ENCODE results near the gene RRAS2. TPM values are rescaled to one million over a fixed set of nuclear protein-coding genes. Genes with fewer than 3 reads are reported as not detected.

RRAS2 gene
- total RNA-seq, 3 donors from 2014 or later (not counting 1 experiment from before 2014, with no cell fraction given) = 62.1 to 86.7 (median 69.6) TPM

DNA sequence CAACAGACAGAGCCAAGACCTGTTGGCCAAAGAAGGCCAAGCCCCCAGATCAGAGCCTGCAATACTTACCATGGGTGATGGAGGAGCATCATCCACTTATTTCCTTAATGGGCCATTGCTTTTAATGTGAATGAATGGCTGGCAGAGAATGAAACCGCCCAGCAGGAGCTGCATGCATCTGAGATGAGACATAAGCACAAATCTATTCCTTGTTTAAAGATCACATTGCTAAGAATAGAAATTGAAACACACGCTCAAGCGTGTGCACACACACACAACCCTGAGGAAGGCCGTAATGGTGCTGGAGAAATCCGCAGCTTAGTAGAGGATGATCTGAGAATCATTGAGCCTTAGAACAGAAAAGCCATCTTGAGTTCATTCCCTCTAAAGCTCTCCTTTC, 5.3 kb upstream of the RRAS2 start:
- Mint-ChIP-seq H3K36me3 (no peaks in the 10 kb centered on the region), H3K27ac (no peak overlapping the region), H3K27me3 (ENCODE audit: low read depth in 2 of 2) (no peaks in the 10 kb centered on the region), H3K4me3 (no peak overlapping the region), H3K4me1 (peaks cover 11% of the 10 kb centered on the region in 2 donors), H3K9me3 (no peaks in the 10 kb centered on the region)
- ATAC-seq = no peak
- H3K27ac ChIP-seq (ENCODE audit: low read length) = no peak overlapping the region
- no peaks in the 10 kb centered on the region for H3K9me3 ChIP-seq (ENCODE audit: control insufficient read depth, insufficient read depth, low read length)
- DNase-seq = no peak
- no peak overlapping the region for H3K4me3 ChIP-seq (ENCODE audit: low read length)
- H3K4me1 ChIP-seq (ENCODE audit: control insufficient read depth, insufficient read depth, low read length) = peaks cover 3% of the 10 kb centered on the region
- intact Hi-C loops (cut with micrococcal nuclease) = no loop called here
- no peaks in the 10 kb centered on the region for H3K27me3 ChIP-seq (ENCODE audit: control insufficient read depth, insufficient read depth, low read length)
- TF ChIP-seq, protein P1, sequence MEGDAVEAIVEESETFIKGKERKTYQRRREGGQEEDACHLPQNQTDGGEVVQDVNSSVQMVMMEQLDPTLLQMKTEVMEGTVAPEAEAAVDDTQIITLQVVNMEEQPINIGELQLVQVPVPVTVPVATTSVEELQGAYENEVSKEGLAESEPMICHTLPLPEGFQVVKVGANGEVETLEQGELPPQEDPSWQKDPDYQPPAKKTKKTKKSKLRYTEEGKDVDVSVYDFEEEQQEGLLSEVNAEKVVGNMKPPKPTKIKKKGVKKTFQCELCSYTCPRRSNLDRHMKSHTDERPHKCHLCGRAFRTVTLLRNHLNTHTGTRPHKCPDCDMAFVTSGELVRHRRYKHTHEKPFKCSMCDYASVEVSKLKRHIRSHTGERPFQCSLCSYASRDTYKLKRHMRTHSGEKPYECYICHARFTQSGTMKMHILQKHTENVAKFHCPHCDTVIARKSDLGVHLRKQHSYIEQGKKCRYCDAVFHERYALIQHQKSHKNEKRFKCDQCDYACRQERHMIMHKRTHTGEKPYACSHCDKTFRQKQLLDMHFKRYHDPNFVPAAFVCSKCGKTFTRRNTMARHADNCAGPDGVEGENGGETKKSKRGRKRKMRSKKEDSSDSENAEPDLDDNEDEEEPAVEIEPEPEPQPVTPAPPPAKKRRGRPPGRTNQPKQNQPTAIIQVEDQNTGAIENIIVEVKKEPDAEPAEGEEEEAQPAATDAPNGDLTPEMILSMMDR (IDR thresholded peaks at IDR 0.05) = no peak
- WGBS (ENCODE audit: insufficient coverage) = 100% methylated on average over 5 of the region's 5 CpGs
- no peaks in the 10 kb centered on the region for H3K36me3 ChIP-seq (ENCODE audit: control insufficient read depth, insufficient read depth, low read length)

DNA sequence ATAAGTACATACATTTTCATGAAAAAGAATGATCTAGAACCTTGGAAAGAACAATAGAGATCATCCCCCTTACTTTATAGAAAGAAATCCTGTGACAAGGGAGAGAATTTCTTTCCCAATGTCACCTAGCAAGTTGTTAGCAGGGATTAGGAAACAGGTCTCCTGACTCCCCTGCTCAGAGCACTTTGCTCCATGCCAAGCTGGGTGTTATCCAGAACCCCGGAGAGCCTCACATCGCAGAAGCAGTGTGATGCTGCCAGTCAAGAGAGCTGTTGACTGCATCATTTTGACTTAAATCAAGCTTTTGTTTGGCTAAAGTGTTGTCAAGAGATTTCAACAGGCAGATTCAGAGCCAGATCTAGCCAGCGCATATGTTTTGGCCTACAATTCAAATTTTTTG, 3.6 kb upstream of the RRAS2 start:
- Histone ChIP-seq H3K4me1 (ENCODE audit: control insufficient read depth, insufficient read depth, low read length) (peaks cover 9% of the 10 kb centered on the region), H3K36me3 (ENCODE audit: control insufficient read depth, insufficient read depth, low read length) (no peaks in the 10 kb centered on the region), H3K27ac (ENCODE audit: low read length) (no peak overlapping the region), H3K27me3 (ENCODE audit: control insufficient read depth, insufficient read depth, low read length) (no peaks in the 10 kb centered on the region), H3K4me3 (ENCODE audit: low read length) (no peak overlapping the region), H3K9me3 (ENCODE audit: control insufficient read depth, insufficient read depth, low read length) (no peaks in the 10 kb centered on the region)
- peaks cover 20% of the 10 kb centered on the region in 2 donors for H3K4me1 Mint-ChIP-seq
- WGBS (ENCODE audit: insufficient coverage) = 100% methylated on average over 3 of the region's 3 CpGs
- no peak for ATAC-seq
- no peaks in the 10 kb centered on the region for H3K9me3 Mint-ChIP-seq
- no peaks in the 10 kb centered on the region for H3K36me3 Mint-ChIP-seq
- H3K27me3 Mint-ChIP-seq (ENCODE audit: low read depth in 2 of 2) = no peaks in the 10 kb centered on the region
- intact Hi-C loops (cut with micrococcal nuclease) = no loop called here
- H3K27ac Mint-ChIP-seq = no peak overlapping the region
- DNase-seq = no peak
- H3K4me3 Mint-ChIP-seq = no peak overlapping the region
- TF ChIP-seq, protein P1 (IDR thresholded peaks at IDR 0.05) = no peak

DNA sequence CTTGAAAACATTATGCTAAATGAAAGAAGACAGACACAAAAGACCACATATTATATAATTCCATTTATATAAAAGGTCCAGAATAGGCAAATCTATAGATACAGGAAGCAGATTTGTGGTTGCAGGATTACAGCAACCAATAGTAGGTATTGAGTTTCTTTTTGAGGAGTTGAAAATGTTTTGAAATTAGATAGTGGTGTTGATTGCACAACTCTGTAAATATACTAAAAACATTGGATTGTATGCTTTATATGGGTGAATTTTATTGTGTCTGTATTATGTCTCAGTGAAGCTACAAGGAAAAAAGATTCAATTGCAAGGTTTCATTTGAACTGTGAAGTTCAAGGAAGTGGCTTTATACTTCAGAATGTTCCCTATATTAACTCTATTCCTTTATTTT, 3.0 kb upstream of the RRAS2 start:
- Mint-ChIP-seq H3K9me3 (no peaks in the 10 kb centered on the region), H3K36me3 (no peaks in the 10 kb centered on the region), H3K27ac (no peak overlapping the region), H3K4me3 (no peak overlapping the region), H3K4me1 (peaks cover 21 to 22% of the 10 kb centered on the region in 2 donors), H3K27me3 (ENCODE audit: low read depth in 2 of 2) (no peaks in the 10 kb centered on the region)
- Histone ChIP-seq H3K27me3 (ENCODE audit: control insufficient read depth, insufficient read depth, low read length) (no peaks in the 10 kb centered on the region), H3K9me3 (ENCODE audit: control insufficient read depth, insufficient read depth, low read length) (no peaks in the 10 kb centered on the region), H3K36me3 (ENCODE audit: control insufficient read depth, insufficient read depth, low read length) (no peaks in the 10 kb centered on the region), H3K4me3 (ENCODE audit: low read length) (no peak overlapping the region), H3K4me1 (ENCODE audit: control insufficient read depth, insufficient read depth, low read length) (peaks cover 12% of the 10 kb centered on the region), H3K27ac (ENCODE audit: low read length) (no peak overlapping the region)
- DNase-seq = no peak
- intact Hi-C loops (cut with micrococcal nuclease) = no loop called here
- TF ChIP-seq, protein P1 (IDR thresholded peaks at IDR 0.05) = no peak
- no peak for ATAC-seq

DNA sequence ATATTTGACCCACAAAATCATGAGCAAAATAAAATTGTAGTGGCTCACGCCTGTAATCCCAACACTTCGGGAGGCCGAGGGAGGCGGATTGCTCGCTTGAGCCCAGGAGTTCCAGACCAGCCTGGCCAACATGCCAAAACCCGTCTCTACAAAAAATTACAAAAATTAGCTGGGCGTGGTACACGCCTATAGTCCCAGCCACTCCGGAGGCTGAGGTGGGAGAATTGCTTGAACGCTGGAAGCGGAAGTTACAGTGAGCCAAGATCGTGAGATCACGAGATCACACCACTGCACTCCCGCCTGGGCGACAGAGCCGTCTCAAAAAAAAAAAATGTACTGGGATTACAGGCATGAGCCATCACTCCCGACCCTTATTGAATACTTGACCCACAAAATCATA, 2.0 kb upstream of the RRAS2 start:
- no peak overlapping the region for H3K4me3 ChIP-seq (ENCODE audit: low read length)
- H3K36me3 ChIP-seq (ENCODE audit: control insufficient read depth, insufficient read depth, low read length) = no peaks in the 10 kb centered on the region
- WGBS (ENCODE audit: insufficient coverage) = 98% methylated on average over 17 of the region's 17 CpGs
- intact Hi-C loops (cut with micrococcal nuclease) = no loop called here
- TF ChIP-seq, protein P1 (IDR thresholded peaks at IDR 0.05) = no peak
- DNase-seq (no peak), ATAC-seq (no peak)
- H3K4me3 Mint-ChIP-seq = no peak overlapping the region
- no peaks in the 10 kb centered on the region for H3K27me3 Mint-ChIP-seq (ENCODE audit: low read depth in 2 of 2)
- peaks cover 22% of the 10 kb centered on the region for H3K4me1 ChIP-seq (ENCODE audit: control insufficient read depth, insufficient read depth, low read length)
- no peaks in the 10 kb centered on the region for H3K27me3 ChIP-seq (ENCODE audit: control insufficient read depth, insufficient read depth, low read length)
- no peak overlapping the region for H3K27ac ChIP-seq (ENCODE audit: low read length)
- H3K27ac Mint-ChIP-seq = no peak overlapping the region
- no peaks in the 10 kb centered on the region for H3K36me3 Mint-ChIP-seq
- H3K4me1 Mint-ChIP-seq = peaks cover 29% of the 10 kb centered on the region in 2 donors
- no peaks in the 10 kb centered on the region for H3K9me3 ChIP-seq (ENCODE audit: control insufficient read depth, insufficient read depth, low read length)
- H3K9me3 Mint-ChIP-seq = no peaks in the 10 kb centered on the region
